ENCODE results near the gene STYXL1.

STYXL1 gene

DNA sequence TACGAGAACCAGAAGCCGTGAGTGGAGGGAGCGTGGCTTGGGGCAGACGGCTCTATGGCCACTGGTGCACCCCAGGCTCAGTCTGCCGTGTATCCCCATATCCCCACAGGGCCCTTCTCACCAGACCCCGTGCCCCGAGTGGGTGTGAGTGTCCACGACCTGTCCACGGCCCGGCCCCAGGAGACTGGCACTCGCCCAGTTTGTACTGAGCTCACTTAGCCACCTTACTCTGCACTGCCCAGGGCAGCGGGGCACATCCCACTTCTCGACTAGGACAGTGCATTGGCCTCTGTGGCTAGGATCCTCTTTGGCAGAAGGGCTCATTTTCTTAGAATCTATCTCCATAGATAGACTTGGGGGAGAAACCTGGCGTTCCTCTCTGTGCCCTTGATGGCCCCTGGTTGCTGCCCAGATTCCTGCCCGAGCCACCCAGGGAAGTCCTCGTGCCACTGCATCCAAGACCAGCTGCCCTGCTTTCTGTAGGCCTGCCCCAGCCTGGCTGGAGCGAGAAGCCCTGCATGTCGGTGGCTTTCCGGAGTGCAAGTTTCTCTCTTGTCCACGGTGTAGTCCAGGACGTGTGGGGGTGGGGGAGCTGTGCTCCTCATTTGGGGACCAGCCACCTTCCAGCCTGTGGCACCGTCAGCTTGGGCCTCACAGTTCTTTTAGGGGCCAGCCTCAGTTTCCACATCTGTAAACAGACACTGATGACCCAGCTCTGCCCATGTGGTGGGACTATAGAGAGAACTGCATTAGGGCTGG, 65.3 kb downstream of the STYXL1 start:
- Histone ChIP-seq H3K27me3 (replicated peaks; ENCODE audit: control insufficient read depth, insufficient read depth, low read length) (no peaks in the 10 kb centered on the region), H3K36me3 (ENCODE audit: control insufficient read depth, insufficient read depth, low read length, severe bottlenecking) (peaks cover 95% of the 10 kb centered on the region), H3K9ac (ENCODE audit: low read length) (no peak overlapping the region), H3K4me3 (ENCODE audit: low read length) (no peak overlapping the region), H3K4me1 (ENCODE audit: control insufficient read depth, insufficient read depth, low read length) (peaks cover 20% of the 10 kb centered on the region), H3K9me3 (ENCODE audit: control insufficient read depth, low read length) (no peaks in the 10 kb centered on the region)
- no peak for DNase-seq (ENCODE audit: low read depth)

DNA sequence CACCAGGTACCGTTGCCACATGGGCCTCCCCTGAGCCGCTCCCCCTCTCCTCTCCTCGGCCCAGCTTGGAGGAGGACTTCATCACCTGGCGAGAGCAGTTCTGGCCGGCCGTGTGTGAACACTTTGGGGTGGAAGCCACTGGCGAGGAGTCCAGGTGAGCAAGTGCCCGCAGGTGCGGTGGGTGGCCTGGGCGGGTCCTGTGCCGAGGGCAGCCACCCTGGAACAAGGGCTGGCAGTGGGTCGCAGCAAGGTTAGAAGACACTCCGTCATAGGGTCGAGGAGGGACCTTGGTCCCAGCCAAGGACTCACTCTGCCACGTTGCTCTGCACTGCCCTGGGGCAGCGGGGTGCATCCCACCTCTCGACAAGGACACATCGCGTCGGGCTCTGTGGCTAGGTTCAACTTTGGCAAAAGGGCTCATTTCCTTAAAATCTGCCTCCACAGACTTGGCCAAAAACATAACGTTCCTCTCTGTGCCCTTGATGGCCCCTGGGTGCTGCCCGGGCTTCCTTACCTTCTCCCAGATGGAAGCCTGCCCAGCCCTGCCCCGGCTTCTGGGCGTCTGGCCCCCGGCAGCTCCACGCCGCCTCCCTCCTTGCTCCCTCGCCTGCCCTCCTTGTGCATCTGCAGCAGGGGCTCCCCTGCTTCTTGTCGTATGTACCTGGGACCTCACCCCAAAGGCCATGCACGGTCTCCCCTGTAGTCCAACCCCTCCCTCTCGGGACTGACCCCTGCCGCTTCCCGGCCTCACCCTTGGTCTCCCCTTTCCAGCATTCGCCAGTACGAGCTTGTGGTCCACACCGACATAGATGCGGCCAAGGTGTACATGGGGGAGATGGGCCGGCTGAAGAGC, 66.1 kb downstream of the STYXL1 start:
- Histone ChIP-seq H3K9ac (ENCODE audit: low read length) (no peak overlapping the region), H3K9me3 (ENCODE audit: control insufficient read depth, low read length) (no peaks in the 10 kb centered on the region), H3K36me3 (ENCODE audit: control insufficient read depth, insufficient read depth, low read length, severe bottlenecking) (peaks cover 93% of the 10 kb centered on the region), H3K4me1 (ENCODE audit: control insufficient read depth, insufficient read depth, low read length) (peaks cover 28% of the 10 kb centered on the region), H3K27me3 (replicated peaks; ENCODE audit: control insufficient read depth, insufficient read depth, low read length) (no peaks in the 10 kb centered on the region), H3K4me3 (ENCODE audit: low read length) (no peak overlapping the region)
- DNase-seq (ENCODE audit: low read depth): no peak

DNA sequence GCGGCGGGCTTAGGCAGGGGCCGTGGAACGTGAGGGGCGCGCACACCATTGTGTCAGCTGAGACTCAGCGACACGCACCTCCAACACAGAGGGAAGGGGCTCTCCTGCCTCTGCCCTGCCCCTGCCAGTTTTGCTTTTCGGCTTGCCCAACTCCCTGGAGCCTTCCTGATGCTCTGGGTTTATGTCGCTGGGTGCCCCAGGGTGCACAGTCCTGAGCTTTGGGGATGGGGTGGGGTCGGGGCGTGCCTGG, 66.7 kb downstream of the STYXL1 start:
- peaks cover 89% of the 10 kb centered on the region for H3K36me3 ChIP-seq (ENCODE audit: control insufficient read depth, insufficient read depth, low read length, severe bottlenecking)
- H3K4me1 ChIP-seq (ENCODE audit: control insufficient read depth, insufficient read depth, low read length): peaks cover 28% of the 10 kb centered on the region
- no peak overlapping the region for H3K4me3 ChIP-seq (ENCODE audit: low read length)
- DNase-seq (ENCODE audit: low read depth): no peak
- H3K9me3 ChIP-seq (ENCODE audit: control insufficient read depth, low read length): no peaks in the 10 kb centered on the region
- no peaks in the 10 kb centered on the region for H3K27me3 ChIP-seq (replicated peaks; ENCODE audit: control insufficient read depth, insufficient read depth, low read length)
- no peak overlapping the region for H3K9ac ChIP-seq (ENCODE audit: low read length)

DNA sequence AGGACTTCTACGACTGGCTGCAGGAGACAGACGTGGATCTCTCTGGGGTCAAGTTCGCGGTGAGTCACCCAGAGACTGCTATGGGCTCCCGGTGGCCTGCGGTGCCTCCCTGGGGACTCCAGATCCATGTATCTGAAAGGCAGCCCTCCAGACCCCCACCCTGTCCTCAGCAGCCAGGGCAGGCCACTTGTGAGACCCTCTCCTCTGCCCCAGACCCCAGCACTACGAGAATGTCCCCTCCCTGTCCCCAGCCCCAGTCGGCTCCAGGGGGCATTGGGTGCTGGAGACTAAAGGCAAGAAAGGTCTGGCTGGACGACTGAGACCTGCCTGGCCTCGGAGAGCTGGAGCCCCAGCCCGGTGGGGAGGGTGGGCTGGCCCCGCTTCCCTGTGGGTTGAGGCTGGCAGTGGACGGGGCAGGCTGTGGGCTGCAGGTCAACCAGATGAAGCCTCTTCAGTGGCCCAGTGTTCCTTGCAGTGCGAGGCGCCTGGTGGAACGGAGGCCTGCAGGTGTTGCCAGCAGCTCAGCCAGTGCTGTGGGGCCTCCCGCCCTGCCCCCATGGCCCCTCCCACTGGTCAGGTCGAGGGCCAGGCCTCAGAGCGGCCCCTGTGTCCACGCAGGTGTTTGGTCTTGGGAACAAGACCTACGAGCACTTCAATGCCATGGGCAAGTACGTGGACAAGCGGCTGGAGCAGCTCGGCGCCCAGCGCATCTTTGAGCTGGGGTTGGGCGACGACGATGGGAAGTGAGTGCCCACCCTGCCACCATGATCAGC, 67.2 kb downstream of the STYXL1 start:
- H3K9me3 ChIP-seq (ENCODE audit: control insufficient read depth, low read length): no peaks in the 10 kb centered on the region
- H3K9ac ChIP-seq (ENCODE audit: low read length): no peak overlapping the region
- no peak for DNase-seq (ENCODE audit: low read depth)
- H3K4me3 ChIP-seq (ENCODE audit: low read length): no peak overlapping the region
- peaks cover 28% of the 10 kb centered on the region for H3K4me1 ChIP-seq (ENCODE audit: control insufficient read depth, insufficient read depth, low read length)
- H3K27me3 ChIP-seq (replicated peaks; ENCODE audit: control insufficient read depth, insufficient read depth, low read length): no peaks in the 10 kb centered on the region
- H3K36me3 ChIP-seq (ENCODE audit: control insufficient read depth, insufficient read depth, low read length, severe bottlenecking): peaks cover 88% of the 10 kb centered on the region

DNA sequence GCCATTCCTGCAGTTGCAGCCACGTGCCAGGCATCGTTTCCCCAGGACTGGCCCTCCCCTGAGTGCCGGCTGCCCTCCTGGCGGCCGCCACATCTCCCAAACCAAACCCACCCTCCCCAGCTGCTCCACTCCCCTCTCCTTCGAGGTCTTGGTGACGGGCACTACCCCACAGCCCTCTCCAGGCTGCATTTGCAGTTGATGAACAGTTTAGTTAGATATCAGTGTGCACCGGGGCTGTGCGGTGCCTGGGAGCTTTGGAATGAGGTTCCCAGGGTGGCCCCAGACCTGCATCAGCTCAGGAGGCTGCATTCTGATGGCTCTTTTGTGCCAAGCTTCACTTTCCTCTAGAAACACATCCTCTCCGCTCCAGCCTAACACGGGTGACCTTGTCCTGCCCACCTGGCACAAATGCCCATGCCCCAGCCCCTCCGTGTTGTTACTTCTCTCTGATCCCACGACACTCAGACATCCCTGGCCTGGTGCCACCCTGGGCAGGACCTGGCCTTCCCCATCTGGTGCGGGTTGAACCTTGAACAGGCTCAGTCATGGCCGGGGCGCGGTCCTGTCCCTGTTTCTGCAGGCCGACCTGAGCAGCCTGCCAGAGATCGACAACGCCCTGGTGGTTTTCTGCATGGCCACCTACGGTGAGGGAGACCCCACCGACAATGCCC, 67.9 kb downstream of the STYXL1 start:
- H3K9me3 ChIP-seq (ENCODE audit: control insufficient read depth, low read length): no peaks in the 10 kb centered on the region
- no peaks in the 10 kb centered on the region for H3K27me3 ChIP-seq (replicated peaks; ENCODE audit: control insufficient read depth, insufficient read depth, low read length)
- no peak overlapping the region for H3K9ac ChIP-seq (ENCODE audit: low read length)
- H3K4me3 ChIP-seq (ENCODE audit: low read length): no peak overlapping the region
- no peak for DNase-seq (ENCODE audit: low read depth)
- H3K36me3 ChIP-seq (ENCODE audit: control insufficient read depth, insufficient read depth, low read length, severe bottlenecking): peaks cover 88% of the 10 kb centered on the region
- peaks cover 28% of the 10 kb centered on the region for H3K4me1 ChIP-seq (ENCODE audit: control insufficient read depth, insufficient read depth, low read length)

DNA sequence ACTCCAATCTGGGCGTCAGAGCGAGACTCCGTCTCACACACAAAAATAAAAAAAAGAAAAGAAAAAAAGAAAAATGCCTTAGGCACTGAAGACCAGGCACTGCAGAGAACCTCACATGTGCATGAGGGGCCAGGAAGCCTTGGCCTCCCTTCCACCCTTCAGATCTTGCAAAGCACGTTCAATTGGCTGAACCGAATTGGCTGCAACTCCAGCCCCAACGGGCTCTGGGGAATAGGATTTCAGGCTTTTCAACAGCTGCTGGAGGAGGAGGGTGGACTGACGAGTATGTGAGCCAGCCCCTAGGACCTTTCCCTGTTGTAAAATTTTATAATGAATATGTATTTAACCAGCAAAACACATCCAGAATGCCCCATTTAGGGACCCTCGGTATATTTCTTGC, 70.1 kb downstream of the STYXL1 start:
- DNase-seq (ENCODE audit: low read depth): peak; percentile 38
- H3K4me3 ChIP-seq (ENCODE audit: low read length): no peak overlapping the region
- H3K36me3 ChIP-seq (ENCODE audit: control insufficient read depth, insufficient read depth, low read length, severe bottlenecking): peaks cover 87% of the 10 kb centered on the region
- peak overlapping the region; percentile 39 for H3K9ac ChIP-seq (ENCODE audit: low read length)
- H3K9me3 ChIP-seq (ENCODE audit: control insufficient read depth, low read length): no peaks in the 10 kb centered on the region
- peaks cover 31% of the 10 kb centered on the region for H3K4me1 ChIP-seq (ENCODE audit: control insufficient read depth, insufficient read depth, low read length)
- H3K27me3 ChIP-seq (replicated peaks; ENCODE audit: control insufficient read depth, insufficient read depth, low read length): no peaks in the 10 kb centered on the region

DNA sequence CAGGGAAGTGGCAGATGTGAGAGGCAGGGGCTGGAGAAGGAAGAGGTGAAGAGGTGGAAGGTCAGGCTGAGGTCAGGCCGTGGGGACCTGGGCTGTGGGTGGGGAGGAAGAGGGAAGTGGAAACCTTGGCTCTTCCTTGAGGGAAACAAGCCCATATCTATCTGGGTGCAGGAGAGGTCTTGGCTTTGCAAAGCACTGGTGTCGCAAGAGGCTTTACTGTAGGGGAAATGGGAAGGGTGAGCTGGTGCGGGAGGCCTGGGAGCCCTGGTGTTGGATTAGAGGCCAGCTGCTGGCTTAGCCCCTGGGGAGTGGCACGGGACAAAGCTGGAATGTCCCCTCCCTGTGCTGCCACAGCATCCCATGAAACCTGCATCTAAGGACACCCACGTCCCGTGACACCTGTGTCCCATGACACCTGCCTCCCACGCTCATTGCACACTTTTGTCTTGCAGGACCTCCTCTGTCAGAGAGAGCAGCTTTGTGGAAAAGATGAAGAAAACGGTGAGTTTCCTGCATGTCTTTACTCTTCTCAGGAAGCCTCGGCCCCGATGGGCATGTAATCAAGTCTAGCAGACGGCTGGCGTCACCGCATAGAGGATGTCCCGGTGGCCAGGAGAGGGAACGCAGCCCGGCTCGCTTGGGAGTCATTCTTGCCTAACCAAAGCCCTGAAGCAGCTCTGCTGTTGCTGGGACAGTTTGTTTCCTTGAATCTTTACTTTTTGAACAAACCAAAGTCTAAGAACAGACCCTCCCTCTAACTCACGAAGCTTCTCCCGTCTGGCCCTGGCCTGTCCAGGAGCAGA, 75.6 kb downstream of the STYXL1 start:
- Histone ChIP-seq H3K9ac (ENCODE audit: low read length) (peak overlapping the region; percentile 1), H3K4me1 (ENCODE audit: control insufficient read depth, insufficient read depth, low read length) (peaks cover 37% of the 10 kb centered on the region), H3K9me3 (ENCODE audit: control insufficient read depth, low read length) (no peaks in the 10 kb centered on the region), H3K27me3 (replicated peaks; ENCODE audit: control insufficient read depth, insufficient read depth, low read length) (no peaks in the 10 kb centered on the region), H3K4me3 (ENCODE audit: low read length) (no peak overlapping the region), H3K36me3 (ENCODE audit: control insufficient read depth, insufficient read depth, low read length, severe bottlenecking) (peaks cover 61% of the 10 kb centered on the region)
- DNase-seq (ENCODE audit: low read depth): peak; percentile 25

DNA sequence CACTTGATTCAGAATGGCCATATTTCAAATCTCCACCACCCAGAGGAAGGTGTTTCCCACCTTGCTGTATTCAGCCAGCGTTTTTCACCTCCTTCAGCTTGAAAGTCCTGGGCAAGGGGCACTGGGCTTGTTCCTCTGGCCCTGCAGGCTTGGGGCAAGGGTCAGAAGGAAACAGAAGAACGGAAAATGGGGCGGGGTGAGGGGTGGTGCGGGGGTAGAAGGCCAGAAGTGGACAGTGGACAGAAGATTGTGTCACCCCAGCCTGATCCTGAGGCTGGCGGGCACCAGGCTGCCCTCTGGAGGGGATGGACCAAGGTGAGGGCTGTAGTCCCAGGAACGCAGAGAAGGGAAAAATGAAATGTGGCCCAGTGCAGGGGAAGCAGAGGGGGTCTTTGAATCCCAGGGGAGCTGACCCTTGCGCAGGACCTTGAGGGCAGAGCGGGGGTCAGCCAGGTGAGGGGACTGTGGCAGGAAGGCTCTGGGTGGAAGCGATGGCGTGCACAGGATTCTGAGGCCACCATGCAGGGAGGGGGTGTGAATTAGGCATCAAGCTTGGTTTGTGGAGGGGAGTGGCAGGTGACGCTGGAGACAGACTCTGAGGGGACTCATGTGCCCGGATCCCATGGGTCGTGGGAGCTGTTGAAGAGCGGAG, 76.4 kb downstream of the STYXL1 start:
- Histone ChIP-seq H3K4me3 (ENCODE audit: low read length) (no peak overlapping the region), H3K27me3 (replicated peaks; ENCODE audit: control insufficient read depth, insufficient read depth, low read length) (no peaks in the 10 kb centered on the region), H3K9me3 (ENCODE audit: control insufficient read depth, low read length) (no peaks in the 10 kb centered on the region), H3K36me3 (ENCODE audit: control insufficient read depth, insufficient read depth, low read length, severe bottlenecking) (peaks cover 57% of the 10 kb centered on the region), H3K4me1 (ENCODE audit: control insufficient read depth, insufficient read depth, low read length) (peaks cover 41% of the 10 kb centered on the region), H3K9ac (ENCODE audit: low read length) (no peak overlapping the region)
- no peak for DNase-seq (ENCODE audit: low read depth)

DNA sequence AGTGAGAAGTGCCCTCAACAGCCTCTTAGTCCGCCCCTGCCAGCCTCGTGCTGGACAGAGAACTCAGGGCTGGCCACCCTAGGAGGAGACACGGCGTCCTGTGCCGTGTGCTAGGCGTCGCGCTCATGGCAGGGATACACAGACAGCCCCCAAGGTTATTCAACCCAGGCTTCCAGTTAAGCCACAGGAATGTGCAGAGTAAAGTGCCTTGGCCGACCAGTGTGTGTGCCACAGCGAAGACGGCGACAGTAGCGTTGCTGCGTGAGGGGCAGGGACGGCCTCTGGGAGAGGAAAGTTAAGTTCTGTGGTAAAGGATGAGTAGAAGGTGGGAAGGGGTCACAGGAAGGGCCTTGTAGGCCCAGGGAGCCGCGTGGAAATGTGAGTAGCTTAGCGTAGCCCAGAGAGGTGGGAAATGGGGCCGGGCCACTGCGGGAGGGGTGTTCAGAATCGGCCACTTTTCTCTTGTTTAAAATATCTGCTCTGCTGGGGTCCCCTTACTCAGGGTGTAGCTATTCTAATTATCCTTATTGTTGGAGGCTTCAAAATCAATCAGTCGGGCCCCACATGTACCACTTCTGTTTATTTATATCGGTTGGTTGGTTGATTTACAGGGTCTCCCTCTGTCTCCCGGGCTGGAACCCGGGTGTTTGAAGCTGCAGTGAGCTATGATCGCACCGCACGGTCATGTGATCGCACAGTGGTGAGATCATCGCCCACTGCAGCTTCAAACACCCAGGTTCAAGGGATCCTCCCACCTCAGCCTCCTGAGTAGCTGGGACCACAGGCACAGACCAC, 77.9 kb downstream of the STYXL1 start:
- Histone ChIP-seq H3K4me1 (ENCODE audit: control insufficient read depth, insufficient read depth, low read length) (peaks cover 56% of the 10 kb centered on the region), H3K27me3 (replicated peaks; ENCODE audit: control insufficient read depth, insufficient read depth, low read length) (no peaks in the 10 kb centered on the region), H3K9ac (ENCODE audit: low read length) (no peak overlapping the region), H3K36me3 (ENCODE audit: control insufficient read depth, insufficient read depth, low read length, severe bottlenecking) (peaks cover 56% of the 10 kb centered on the region), H3K4me3 (ENCODE audit: low read length) (no peak overlapping the region), H3K9me3 (ENCODE audit: control insufficient read depth, low read length) (no peaks in the 10 kb centered on the region)
- DNase-seq (ENCODE audit: low read depth): no peak

All from adipocyte (in vitro differentiated cells).